Loucy (cell line): ENCODE data around the gene P2RX2.

Source experiments
- H2AFZ ChIP-seq: fragments of 200-600 bp; sonication (generic); 2 replicates; pipeline ENCODE4 v1.6.0; 2016; ENCODE audit warnings: antibody characterized with exemption, mild to moderate bottlenecking, low read length, moderate library complexity
- H3F3A ChIP-seq: fragments of 200-600 bp; 2 replicates; pipeline ENCODE4 v1.6.0; 2016; ENCODE audit warnings: antibody characterized with exemption, low read depth, mild to moderate bottlenecking
- H3K27me3 ChIP-seq: fragments of 200-600 bp; sonication (generic); 2 replicates; pipeline ENCODE4 v1.6.1; 2014; ENCODE audit warnings: low read length, mild to moderate bottlenecking; ENCODE audit not compliant: insufficient read depth, poor library complexity, severe bottlenecking
- H3K36me3 ChIP-seq: fragments of 200-600 bp; sonication (generic); 2 replicates; pipeline ENCODE4 v1.6.1; 2016; ENCODE audit warnings: low read length; ENCODE audit not compliant: insufficient read depth
- H3K4me1 ChIP-seq: fragments of 200-600 bp; sonication (generic); 2 replicates; pipeline ENCODE4 v1.5.1; 2014; ENCODE audit warnings: low read length, mild to moderate bottlenecking; ENCODE audit not compliant: insufficient read depth, poor library complexity, severe bottlenecking
- H3K4me2 ChIP-seq: fragments of 200-600 bp; sonication (generic); 2 replicates; pipeline ENCODE4 v1.6.0; 2014; ENCODE audit warnings: antibody characterized with exemption, low read length, low read depth, mild to moderate bottlenecking; ENCODE audit not compliant: poor library complexity, severe bottlenecking
- H3K4me3 ChIP-seq: fragments of 200-600 bp; sonication (generic); 2 replicates; pipeline ENCODE4 v1.5.1; 2014; ENCODE audit warnings: low read length, mild to moderate bottlenecking, mixed read lengths; ENCODE audit not compliant: poor library complexity, severe bottlenecking
- H3K79me2 ChIP-seq: fragments of 200-600 bp; sonication (generic); 2 replicates; pipeline ENCODE4 v1.6.1; 2014; ENCODE audit warnings: low read length; ENCODE audit not compliant: insufficient read depth
- H3K9ac ChIP-seq: fragments of 200-600 bp; sonication (generic); 2 replicates; pipeline ENCODE4 v1.6.0; 2014; ENCODE audit warnings: mild to moderate bottlenecking, low read depth, low read length, moderate library complexity; ENCODE audit not compliant: poor library complexity, severe bottlenecking
- H3K9me2 ChIP-seq: fragments of 200-600 bp; sonication (generic); replicated peaks from 2 replicates; pipeline ENCODE4 v1.6.1; 2016; ENCODE audit warnings: low read depth, low read length, mixed read lengths
- H3K9me3 ChIP-seq: fragments of 200-600 bp; sonication (generic); 2 replicates; pipeline ENCODE4 v1.6.1; 2014; ENCODE audit warnings: mild to moderate bottlenecking, antibody characterized with exemption, low read length, low read depth; ENCODE audit not compliant: insufficient read depth
- H4K20me1 ChIP-seq: fragments of 200-600 bp; sonication (generic); 2 replicates; pipeline ENCODE4 v1.6.0; 2014; ENCODE audit warnings: antibody characterized with exemption, low read length, mild to moderate bottlenecking; ENCODE audit not compliant: insufficient read depth, poor library complexity, severe bottlenecking
- EZH2phosphoT487 ChIP-seq: fragments of 200-600 bp; IDR thresholded peaks from 2 replicates; pipeline ENCODE4 v1.6.1; 2018; ENCODE audit warnings: antibody characterized with exemption, mild to moderate bottlenecking, moderate library complexity, borderline replicate concordance
- TF ChIP-seq, protein P1 (sequence below): fragments of 200-600 bp; sonication (generic); conservative IDR thresholded peaks from 2 replicates; pipeline ENCODE4 v1.5.1; 2014; ENCODE audit warnings: mild to moderate bottlenecking, antibody characterized with exemption, low read length

Gene P2RX2

DNA sequence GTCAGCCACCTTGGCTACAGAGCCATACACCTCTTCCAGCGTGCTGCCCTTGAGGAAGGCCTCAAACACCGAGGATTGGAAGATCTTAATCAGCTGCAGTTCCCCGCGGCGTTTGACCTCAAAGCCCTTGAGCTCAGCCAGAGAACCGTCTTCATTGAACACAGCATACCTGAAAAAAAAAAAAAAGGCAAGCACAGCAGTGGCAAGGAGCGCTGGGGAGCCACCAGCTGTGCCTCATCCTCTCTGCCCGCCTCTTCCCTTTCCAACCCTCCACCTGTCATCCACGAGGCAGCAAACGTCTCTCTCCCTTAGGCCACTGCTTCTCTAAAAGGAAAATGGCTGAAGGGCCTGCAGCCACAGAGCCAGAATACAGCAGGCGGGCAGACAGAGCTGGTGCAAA, 42.4 kb downstream of the P2RX2 start:
- no peaks in the 10 kb centered on the region for H3K27me3 ChIP-seq
- H3F3A ChIP-seq = no peaks in the 10 kb centered on the region
- H3K4me3 ChIP-seq = no peak overlapping the region
- H3K9ac ChIP-seq = peak overlapping the region; percentile 70
- H3K9me3 ChIP-seq = no peaks in the 10 kb centered on the region
- TF ChIP-seq EZH2phosphoT487 = no peak
- TF ChIP-seq, protein P1, sequence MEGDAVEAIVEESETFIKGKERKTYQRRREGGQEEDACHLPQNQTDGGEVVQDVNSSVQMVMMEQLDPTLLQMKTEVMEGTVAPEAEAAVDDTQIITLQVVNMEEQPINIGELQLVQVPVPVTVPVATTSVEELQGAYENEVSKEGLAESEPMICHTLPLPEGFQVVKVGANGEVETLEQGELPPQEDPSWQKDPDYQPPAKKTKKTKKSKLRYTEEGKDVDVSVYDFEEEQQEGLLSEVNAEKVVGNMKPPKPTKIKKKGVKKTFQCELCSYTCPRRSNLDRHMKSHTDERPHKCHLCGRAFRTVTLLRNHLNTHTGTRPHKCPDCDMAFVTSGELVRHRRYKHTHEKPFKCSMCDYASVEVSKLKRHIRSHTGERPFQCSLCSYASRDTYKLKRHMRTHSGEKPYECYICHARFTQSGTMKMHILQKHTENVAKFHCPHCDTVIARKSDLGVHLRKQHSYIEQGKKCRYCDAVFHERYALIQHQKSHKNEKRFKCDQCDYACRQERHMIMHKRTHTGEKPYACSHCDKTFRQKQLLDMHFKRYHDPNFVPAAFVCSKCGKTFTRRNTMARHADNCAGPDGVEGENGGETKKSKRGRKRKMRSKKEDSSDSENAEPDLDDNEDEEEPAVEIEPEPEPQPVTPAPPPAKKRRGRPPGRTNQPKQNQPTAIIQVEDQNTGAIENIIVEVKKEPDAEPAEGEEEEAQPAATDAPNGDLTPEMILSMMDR = no peak
- peaks cover 58% of the 10 kb centered on the region for H3K4me1 ChIP-seq
- no peaks in the 10 kb centered on the region for H3K9me2 ChIP-seq
- no peak overlapping the region for H2AFZ ChIP-seq
- H4K20me1 ChIP-seq = no peaks in the 10 kb centered on the region
- H3K36me3 ChIP-seq = peaks cover 98% of the 10 kb centered on the region
- H3K4me2 ChIP-seq = peak overlapping the region; percentile 61
- peaks cover 14% of the 10 kb centered on the region; the same call in 1 of the 2 replicates for H3K79me2 ChIP-seq

DNA sequence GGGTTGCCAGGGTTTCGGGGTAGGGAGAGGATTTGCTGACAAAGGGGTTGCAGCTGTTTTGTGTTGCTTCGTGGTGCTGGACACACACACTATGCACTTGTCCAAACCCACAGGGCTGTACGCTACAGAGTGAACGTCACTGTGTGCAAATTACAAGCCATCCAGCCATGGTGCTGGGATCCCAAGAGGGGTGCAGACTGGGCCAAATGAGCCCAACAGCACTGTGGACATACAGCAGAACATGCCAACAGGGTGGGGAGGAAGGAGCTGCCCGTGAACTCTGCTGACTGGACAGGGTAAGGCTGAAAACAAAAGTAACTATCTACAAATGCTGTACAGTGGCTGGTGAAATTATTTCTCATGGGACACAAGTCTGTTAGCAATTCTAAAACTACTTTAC, 43.4 kb downstream of the P2RX2 start:
- no peak for TF ChIP-seq EZH2phosphoT487
- TF ChIP-seq, protein P1 = no peak
- Histone ChIP-seq H3K4me3 (no peak overlapping the region), H2AFZ (no peak overlapping the region), H3K9ac (peak overlapping the region; percentile 70), H3K4me2 (peak overlapping the region; percentile 61), H3K9me3 (no peaks in the 10 kb centered on the region), H3K4me1 (peaks cover 58% of the 10 kb centered on the region), H3K9me2 (no peaks in the 10 kb centered on the region), H3F3A (no peaks in the 10 kb centered on the region), H3K36me3 (peaks cover 98% of the 10 kb centered on the region), H3K79me2 (peaks cover 14% of the 10 kb centered on the region; the same call in 1 of the 2 replicates), H3K27me3 (no peaks in the 10 kb centered on the region), H4K20me1 (no peaks in the 10 kb centered on the region)

DNA sequence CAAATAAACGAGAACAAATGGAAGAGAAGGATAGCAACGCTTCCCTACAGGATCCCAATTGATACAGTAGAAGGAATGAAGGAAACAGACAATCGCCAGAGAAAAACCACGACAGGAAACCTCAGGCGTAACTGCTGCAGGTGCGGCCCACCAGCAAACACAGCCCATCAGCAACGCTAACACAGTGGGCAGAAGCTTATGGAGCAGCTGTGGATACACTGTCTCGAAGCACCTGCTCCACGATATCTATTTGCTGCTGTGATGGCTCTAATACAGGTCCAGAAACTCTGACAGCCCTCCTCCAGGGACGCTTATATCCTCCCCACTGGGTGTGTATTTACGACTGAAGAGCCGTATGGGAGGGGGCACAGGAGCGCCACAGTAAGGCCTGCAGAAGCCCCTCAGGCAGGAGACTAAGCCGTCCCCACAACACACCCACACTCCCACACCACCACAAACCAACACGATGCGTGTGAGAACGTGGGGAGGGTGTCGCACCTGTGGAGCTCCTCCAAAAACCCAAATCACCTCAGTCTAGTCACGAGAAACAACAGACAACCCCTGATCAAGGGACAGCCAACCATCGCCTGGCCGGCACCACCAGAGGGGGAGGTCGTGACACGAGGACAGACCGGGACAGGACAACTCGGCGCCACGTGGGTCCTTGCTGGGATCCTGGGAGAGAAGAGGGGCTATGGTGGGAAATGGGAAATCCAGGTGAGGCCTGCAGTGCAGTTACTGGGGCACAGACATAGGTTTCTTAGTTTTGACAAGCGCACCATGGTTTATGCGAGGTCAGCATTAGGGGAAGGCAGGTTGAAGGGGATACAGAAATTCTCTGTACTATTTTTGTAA, 44.6 kb downstream of the P2RX2 start:
- Histone ChIP-seq H3K9me3 (no peaks in the 10 kb centered on the region), H3K9ac (peak overlapping the region; percentile 70), H3F3A (no peaks in the 10 kb centered on the region), H3K4me3 (peak overlapping the region; percentile 53), H3K36me3 (peaks cover 98% of the 10 kb centered on the region), H3K27me3 (no peaks in the 10 kb centered on the region), H4K20me1 (no peaks in the 10 kb centered on the region), H3K9me2 (no peaks in the 10 kb centered on the region), H3K79me2 (peaks cover 14% of the 10 kb centered on the region; the same call in 1 of the 2 replicates), H3K4me2 (peak overlapping the region; percentile 61), H2AFZ (no peak overlapping the region), H3K4me1 (peaks cover 58% of the 10 kb centered on the region)
- TF ChIP-seq EZH2phosphoT487 = no peak
- TF ChIP-seq, protein P1 = no peak
